Erythroblast (primary cell): ENCODE measurements around the gene EPS8L2.
"Not testable (repeated sequence)": the region's sequence is repeated elsewhere in the genome, so short reads cannot be mapped to it uniquely, and the experiment has no call there.

Experiments
- GATA1 ChIP-seq: IDR thresholded peaks from 2 replicates; pipeline ENCODE4 v1.6.1; 2011; ENCODE audit warnings: low read depth, mild to moderate bottlenecking, control low read depth, low read length, moderate library complexity
- POLR2A ChIP-seq: IDR thresholded peaks from 2 replicates; pipeline ENCODE4 v1.6.1; 2011; ENCODE audit warnings: mild to moderate bottlenecking, low read length

DNA sequence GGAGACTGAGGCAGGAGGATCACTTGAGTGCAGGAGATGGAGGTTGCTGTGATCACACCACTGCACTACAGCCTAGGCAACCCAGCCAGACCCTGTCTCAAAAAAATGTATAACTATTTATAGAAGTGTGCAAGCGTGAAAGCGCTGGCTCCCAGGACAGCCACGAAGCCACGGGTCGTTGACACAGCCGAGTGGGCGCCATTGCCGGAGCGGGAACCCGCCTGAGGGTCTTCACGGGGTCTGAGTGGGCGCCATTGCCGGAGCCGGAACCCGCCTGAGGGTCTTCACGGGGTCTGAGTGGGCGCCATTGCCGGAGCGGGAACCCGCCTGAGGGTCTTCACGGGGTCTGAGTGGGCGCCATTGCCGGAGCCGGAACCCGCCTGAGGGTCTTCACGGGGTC, 28.5 kb downstream of the EPS8L2 start:
- TF ChIP-seq POLR2A, GATA1: not testable (repeated sequence)
